Measurements from ENCODE around the gene RPS3. TPM values are rescaled to one million over a fixed set of nuclear protein-coding genes. Genes with fewer than 3 reads are reported as not detected.

Gene RPS3
- total and polyA plus RNA-seq, 2 donors (not counting 1 experiment from before 2014, with no cell fraction given), result 3,389 to 3,642 TPM

- peaks cover 25% of the 10 kb centered on the region for H3K4me1 Mint-ChIP-seq
- H3K27ac Mint-ChIP-seq, result no peak overlapping the region
- H3K4me3 ChIP-seq (ENCODE audit: control extremely low read depth in 1 of 5, extremely low read depth in 1 of 5, insufficient read depth in 1 of 5, low read depth in 2 of 5, low read length in 4 of 5), result peak overlapping the region; percentile 24 to 64 (median 53)
- ATAC-seq (ENCODE audit: low read depth) (no peak), DNase-seq (no peak)
- TF ChIP-seq EZH2 (IDR thresholded peaks at IDR 0.05; ENCODE audit: borderline replicate concordance, insufficient read depth, low read depth, low read length, poor library complexity, severe bottlenecking) (no peak), CTCF (IDR thresholded peaks at IDR 0.05) (no peak)
- H2AFZ ChIP-seq (ENCODE audit: insufficient read depth, low read depth, low read length, poor library complexity, severe bottlenecking), result peak overlapping the region; percentile 86
- no peaks in the 10 kb centered on the region for H3K9me3 Mint-ChIP-seq (ENCODE audit: insufficient read depth)
- H3K4me2 ChIP-seq (replicated peaks; ENCODE audit: low read depth, low read length, poor library complexity, severe bottlenecking), result peak overlapping the region; percentile 85
- POLR2A ChIA-PET, result interaction anchor here (0.6 to 0.9 kb wide), 2 partner anchors 13 to 14 kb away, joined by 4 to 6 read pairs; no protein-coding TSS in a partner anchor
- CTCF ChIA-PET, result interaction anchor here (1.0 to 1.3 kb wide), 2 partner anchors 32 to 73 kb away, joined by 3 to 4 read pairs; no protein-coding TSS in a partner anchor
- intact Hi-C loops (cut with micrococcal nuclease), result no loop called here
- H3K4me1 ChIP-seq (ENCODE audit: control insufficient read depth in 2 of 2, insufficient read depth in 2 of 2, low read length in 2 of 2), result peaks cover 8 to 19% of the 10 kb centered on the region in 2 donors
- H3K27ac ChIP-seq (ENCODE audit: low read length in 2 of 2), result no peak overlapping the region
- 18% methylated on average over 3 of the region's 5 CpGs for WGBS (ENCODE audit: insufficient coverage)
- H4K20me1 ChIP-seq (ENCODE audit: control insufficient read depth, insufficient read depth, low read length, poor library complexity, severe bottlenecking), result no peaks in the 10 kb centered on the region
- H3K79me2 ChIP-seq (ENCODE audit: control insufficient read depth, insufficient read depth, low read length), result no peaks in the 10 kb centered on the region
- H3K27me3 ChIP-seq (replicated peaks in 1 of 4; ENCODE audit: control extremely low read depth in 1 of 4, control insufficient read depth in 3 of 4, insufficient read depth in 4 of 4, low read length in 3 of 4), result peaks cover 0 to 29% (median 0%) of the 10 kb centered on the region in 4 experiments
- H3K4me3 Mint-ChIP-seq, result peak overlapping the region; percentile 89
- no peaks in the 10 kb centered on the region for H3K9me3 ChIP-seq (ENCODE audit: control extremely low read depth in 1 of 3, control insufficient read depth in 2 of 3, insufficient read depth in 1 of 3, low read length in 2 of 3)
- H3K36me3 ChIP-seq (replicated peaks in 1 of 2; ENCODE audit: control extremely low read depth in 1 of 2, control insufficient read depth in 1 of 2, extremely low read depth in 1 of 2, insufficient read depth in 2 of 2, low read length in 1 of 2), result no peaks in the 10 kb centered on the region
- peaks cover 20% of the 10 kb centered on the region for H3K27me3 Mint-ChIP-seq
- H3K9ac ChIP-seq (ENCODE audit: low read length), result peak overlapping the region; percentile 62
Measured at GRCh38 chr11:75352588-75353206, 46.6 kb upstream of the RPS3 start.

GRCh38 chr11:75355051-75355450 lies 44.3 kb upstream of the RPS3 start:
- TF ChIP-seq CTCF (IDR thresholded peaks at IDR 0.05) (no peak), EZH2 (IDR thresholded peaks at IDR 0.05; ENCODE audit: borderline replicate concordance, insufficient read depth, low read depth, low read length, poor library complexity, severe bottlenecking) (no peak)
- Histone ChIP-seq H3K36me3 (replicated peaks in 1 of 2; ENCODE audit: control extremely low read depth in 1 of 2, control insufficient read depth in 1 of 2, extremely low read depth in 1 of 2, insufficient read depth in 2 of 2, low read length in 1 of 2) (no peaks in the 10 kb centered on the region), H3K79me2 (ENCODE audit: control insufficient read depth, insufficient read depth, low read length) (no peaks in the 10 kb centered on the region), H3K27me3 (replicated peaks in 1 of 4; ENCODE audit: control extremely low read depth in 1 of 4, control insufficient read depth in 3 of 4, insufficient read depth in 4 of 4, low read length in 3 of 4) (peaks cover 0 to 29% (median 0%) of the 10 kb centered on the region in 4 experiments), H3K27ac (ENCODE audit: low read length in 2 of 2) (no peak overlapping the region), H3K4me1 (ENCODE audit: control insufficient read depth in 2 of 2, insufficient read depth in 2 of 2, low read length in 2 of 2) (peaks cover 8 to 19% of the 10 kb centered on the region in 2 donors), H2AFZ (ENCODE audit: insufficient read depth, low read depth, low read length, poor library complexity, severe bottlenecking) (no peak overlapping the region), H4K20me1 (ENCODE audit: control insufficient read depth, insufficient read depth, low read length, poor library complexity, severe bottlenecking) (no peaks in the 10 kb centered on the region), H3K4me3 (ENCODE audit: control extremely low read depth in 1 of 5, extremely low read depth in 1 of 5, insufficient read depth in 1 of 5, low read depth in 2 of 5, low read length in 4 of 5) (no peak overlapping the region), H3K9me3 (ENCODE audit: control extremely low read depth in 1 of 3, control insufficient read depth in 2 of 3, insufficient read depth in 1 of 3, low read length in 2 of 3) (no peaks in the 10 kb centered on the region), H3K4me2 (replicated peaks; ENCODE audit: low read depth, low read length, poor library complexity, severe bottlenecking) (no peak overlapping the region), H3K9ac (ENCODE audit: low read length) (no peak overlapping the region)
- ChIA-PET CTCF (no interaction called here), POLR2A (no interaction called here)
- ATAC-seq (ENCODE audit: low read depth) (no peak), DNase-seq (no peak)
- intact Hi-C loops (cut with micrococcal nuclease), result no loop called here
- Mint-ChIP-seq H3K9me3 (ENCODE audit: insufficient read depth) (no peaks in the 10 kb centered on the region), H3K4me1 (peaks cover 29% of the 10 kb centered on the region), H3K27ac (no peak overlapping the region), H3K4me3 (no peak overlapping the region), H3K27me3 (peaks cover 21% of the 10 kb centered on the region)
- WGBS (ENCODE audit: insufficient coverage), result 90% methylated on average over 10 of the region's 10 CpGs
